ENCODE measurements around the gene MMP24.

- TF ChIP-seq EP300 (IDR thresholded peaks at IDR 0.05) = no peak
- TF ChIP-seq CTCF (IDR thresholded peaks at IDR 0.05) = no peak
- TF ChIP-seq POLR2A (IDR thresholded peaks at IDR 0.05) = no peak
- TF ChIP-seq POLR2AphosphoS5 (IDR thresholded peaks at IDR 0.05) = no peak
Measured at GRCh38 chr20:35320396-35321126, 94.1 kb downstream of the MMP24 start.
